ENCODE data around the gene HOXC9. TPM values are rescaled to one million over a fixed set of nuclear protein-coding genes. Genes with fewer than 3 reads are reported as not detected.

HOXC9 gene
- total RNA-seq, 1 donor from 2014 or later: 0.28 TPM

DNA sequence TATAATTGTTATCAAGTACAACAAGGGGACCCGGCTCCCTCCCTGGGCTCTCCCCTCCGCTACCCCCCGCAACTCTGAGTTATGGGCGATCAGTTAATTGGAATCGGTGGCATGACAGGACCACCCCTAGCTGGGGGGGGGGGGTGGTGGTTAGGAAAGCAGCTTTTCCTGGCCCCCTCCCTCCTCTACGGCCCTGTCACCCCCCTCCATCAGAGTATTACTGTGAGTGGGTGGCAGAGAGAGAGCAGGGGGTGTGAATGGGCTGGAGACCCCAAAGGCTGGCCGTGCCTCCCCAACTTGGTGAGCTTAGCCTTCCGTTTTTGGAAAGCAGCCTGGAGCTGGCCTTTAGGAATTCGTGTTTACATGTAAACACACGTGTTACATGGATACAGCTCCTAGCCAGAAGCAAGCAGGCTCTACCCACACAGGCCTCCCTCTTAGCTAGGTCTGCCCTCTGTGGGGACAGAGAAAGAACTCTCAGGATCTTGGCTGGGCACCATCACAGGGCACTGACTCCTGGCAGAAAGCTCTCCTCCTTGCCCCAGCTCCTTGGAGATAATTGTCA lies 52.6 kb downstream of the HOXC9 start:
- no peak overlapping the region for H3K27ac Mint-ChIP-seq (ENCODE audit: unreplicated experiment)
- no peak overlapping the region for H3K4me3 Mint-ChIP-seq (ENCODE audit: unreplicated experiment)
- peaks cover 6% of the 10 kb centered on the region for H3K4me1 Mint-ChIP-seq (ENCODE audit: unreplicated experiment)
- H3K36me3 Mint-ChIP-seq (ENCODE audit: low read depth, unreplicated experiment): peaks cover 3% of the 10 kb centered on the region
- H3K9me3 Mint-ChIP-seq (ENCODE audit: unreplicated experiment): no peaks in the 10 kb centered on the region
- H3K27me3 Mint-ChIP-seq (ENCODE audit: unreplicated experiment): peaks cover 47% of the 10 kb centered on the region
- TF ChIP-seq, protein P1, sequence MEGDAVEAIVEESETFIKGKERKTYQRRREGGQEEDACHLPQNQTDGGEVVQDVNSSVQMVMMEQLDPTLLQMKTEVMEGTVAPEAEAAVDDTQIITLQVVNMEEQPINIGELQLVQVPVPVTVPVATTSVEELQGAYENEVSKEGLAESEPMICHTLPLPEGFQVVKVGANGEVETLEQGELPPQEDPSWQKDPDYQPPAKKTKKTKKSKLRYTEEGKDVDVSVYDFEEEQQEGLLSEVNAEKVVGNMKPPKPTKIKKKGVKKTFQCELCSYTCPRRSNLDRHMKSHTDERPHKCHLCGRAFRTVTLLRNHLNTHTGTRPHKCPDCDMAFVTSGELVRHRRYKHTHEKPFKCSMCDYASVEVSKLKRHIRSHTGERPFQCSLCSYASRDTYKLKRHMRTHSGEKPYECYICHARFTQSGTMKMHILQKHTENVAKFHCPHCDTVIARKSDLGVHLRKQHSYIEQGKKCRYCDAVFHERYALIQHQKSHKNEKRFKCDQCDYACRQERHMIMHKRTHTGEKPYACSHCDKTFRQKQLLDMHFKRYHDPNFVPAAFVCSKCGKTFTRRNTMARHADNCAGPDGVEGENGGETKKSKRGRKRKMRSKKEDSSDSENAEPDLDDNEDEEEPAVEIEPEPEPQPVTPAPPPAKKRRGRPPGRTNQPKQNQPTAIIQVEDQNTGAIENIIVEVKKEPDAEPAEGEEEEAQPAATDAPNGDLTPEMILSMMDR (IDR thresholded peaks at IDR 0.05; ENCODE audit: unreplicated experiment): no peak
- no peak for DNase-seq (ENCODE audit: low spot score)

Small RNA genes lying within 50 kb of the gene (microRNA-seq; reads per million reads assigned to microRNA genes)
- 22.0 reads per million, percentile 68 among the genes with 10 or more reads in this experiment for gene MIR196A2 (ENCODE audit: unreplicated experiment)
- gene MIR615 (ENCODE audit: unreplicated experiment): 11.6 reads per million, percentile 61 among the genes with 10 or more reads in this experiment

Other genes starting within 250 kb of the HOXC9 start
- 1.4 TPM for gene CISTR, start 248.2 kb upstream of the HOXC9 start, total RNA-seq (ENCODE audit: unreplicated experiment)
- 0.38 TPM for gene HOXC13, start 61.3 kb upstream of the HOXC9 start, total RNA-seq (ENCODE audit: unreplicated experiment)
- 1.3 TPM for gene HOXC12, start 45.3 kb upstream of the HOXC9 start, total RNA-seq (ENCODE audit: unreplicated experiment)
- gene HOXC11, start 27.0 kb upstream of the HOXC9 start, total RNA-seq (ENCODE audit: unreplicated experiment): 0.38 TPM
- gene HOTAIR, start 25.2 kb upstream of the HOXC9 start, total RNA-seq (ENCODE audit: unreplicated experiment): 1.4 TPM
- gene HOXC10, start 15.0 kb upstream of the HOXC9 start, total RNA-seq (ENCODE audit: unreplicated experiment): 1.9 TPM
- gene HOXC8, start 8.8 kb downstream of the HOXC9 start, total RNA-seq (ENCODE audit: unreplicated experiment): not detected
- gene HOXC6, start 28.3 kb downstream of the HOXC9 start, total RNA-seq (ENCODE audit: unreplicated experiment): 0.21 TPM
- gene HOXC5, start 32.9 kb downstream of the HOXC9 start, total RNA-seq (ENCODE audit: unreplicated experiment): not detected
- not detected for gene HOXC4, start 53.7 kb downstream of the HOXC9 start, total RNA-seq (ENCODE audit: unreplicated experiment)
- gene SMUG1, start 188.8 kb downstream of the HOXC9 start, total RNA-seq (ENCODE audit: unreplicated experiment): 24.2 TPM